Stomach (tissue), 4 donors: ENCODE results near the gene TRIM51G.
"Not testable (repeated sequence)": the region's sequence is repeated elsewhere in the genome, so short reads cannot be mapped to it uniquely, and the experiment has no call there.

Source experiments
- CTCF ChIP-seq, 7 experiments: fragments of 450-650 bp in 4 of 7; fragments of 200-600 bp in 3 of 7; sonication (generic) in 3 of 7; IDR thresholded peaks; one replicate each; pipeline ENCODE4 v1.5.1; 2016 to 2019; ENCODE audit warnings: antibody characterized with exemption in 7 of 7, control low read depth in 2 of 7, mild to moderate bottlenecking in 1 of 7
- EP300 ChIP-seq: sonication (generic); formaldehyde crosslinking; IDR thresholded peaks from one replicate; pipeline ENCODE4 v1.6.1; 2017; ENCODE audit warnings: antibody characterized with exemption
- POLR2A ChIP-seq, 4 donors: fragments of 450-650 bp; IDR thresholded peaks; one replicate each; pipeline ENCODE4 v1.6.1; 2016; ENCODE audit warnings: antibody characterized with exemption in 4 of 4, control low read depth in 2 of 4, mild to moderate bottlenecking in 1 of 4, moderate library complexity in 1 of 4
- POLR2AphosphoS5 ChIP-seq, 3 donors: sonication (generic); formaldehyde crosslinking; IDR thresholded peaks; one replicate each; pipeline ENCODE4 v1.6.1; 2016; ENCODE audit warnings: antibody characterized with exemption in 3 of 3

DNA sequence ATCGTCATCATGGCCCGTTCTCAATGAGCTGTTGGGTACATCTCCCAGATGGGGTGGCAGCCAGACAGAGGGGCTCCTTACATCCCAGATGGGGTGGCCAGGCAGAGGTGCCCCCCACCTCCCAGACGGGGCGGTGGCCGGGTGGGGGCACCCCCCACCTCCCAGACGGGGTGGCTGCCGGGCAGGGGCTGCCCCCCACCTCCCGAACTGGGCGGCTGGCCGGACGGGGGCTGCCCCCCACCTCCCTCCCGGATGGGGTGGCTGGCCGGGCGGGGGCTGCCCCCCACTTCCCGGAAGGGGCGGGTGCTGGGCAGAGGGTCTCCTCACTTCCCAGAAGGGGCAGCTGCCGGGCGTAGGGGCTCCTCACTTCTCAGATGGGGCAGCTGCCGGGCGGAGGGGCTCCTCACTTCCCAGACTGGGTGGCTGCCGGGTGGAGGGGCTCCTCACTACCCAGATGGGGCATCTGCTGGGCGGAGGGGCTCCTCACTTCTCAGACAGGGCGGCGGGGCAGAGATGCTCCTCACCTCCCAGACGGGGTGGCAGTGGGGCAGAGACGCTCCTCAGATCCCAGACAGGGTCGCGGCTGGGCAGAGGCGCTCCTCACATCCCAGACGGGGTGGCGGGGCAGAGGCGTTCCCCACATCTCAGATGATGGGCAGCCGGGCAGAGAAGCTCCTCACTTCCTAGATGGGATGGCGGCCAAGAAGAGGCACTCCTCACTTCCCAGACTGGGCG lies 28.2 kb downstream of the TRIM51G start:
- not testable (repeated sequence) for TF ChIP-seq CTCF (IDR thresholded peaks at IDR 0.05); EP300; POLR2AphosphoS5 (IDR thresholded peaks at IDR 0.05); POLR2A (IDR thresholded peaks at IDR 0.05)
